CD4-positive, alpha-beta memory T cell (primary cell): ENCODE data around the gene TCERG1L. TPM values are rescaled to one million over a fixed set of nuclear protein-coding genes. Genes with fewer than 3 reads are reported as not detected.

Experiments
- CTCF ChIA-PET: fragments of 350-600 bp; sonication (Branson Sonifier 250); formaldehyde crosslinking; loops from one replicate; lab custom pipeline; 2021; ENCODE audit warnings: inconsistent platforms; ENCODE audit not compliant: partially characterized antibody; lab: Charles Lee
- POLR2A ChIA-PET: fragments of 350-600 bp; sonication (Branson Sonifier 250); formaldehyde crosslinking; loops from one replicate; lab custom pipeline; 2021; ENCODE audit not compliant: partially characterized antibody; lab: Charles Lee
- DNase-seq, 5 donors: peaks; one replicate each; pipeline versions ENCODE4 v3.0.0 to v3.0.0-alpha.2; 2020 to 2022; ENCODE audit warnings: mixed read lengths in 1 of 5
- H3K27ac ChIP-seq: one replicate; pipeline ENCODE4 v1.7.0; 2013; ENCODE audit warnings: low read depth, low read length
- H3K27me3 ChIP-seq: 2 replicates; pipeline ENCODE4 v1.7.0; 2013; ENCODE audit warnings: mild to moderate bottlenecking, low read length, moderate library complexity; ENCODE audit not compliant: insufficient read depth
- H3K36me3 ChIP-seq: 2 replicates; pipeline ENCODE4 v1.7.0; 2013; ENCODE audit warnings: mild to moderate bottlenecking, low read length, moderate library complexity; ENCODE audit not compliant: insufficient read depth
- H3K4me1 ChIP-seq: 2 replicates; pipeline ENCODE4 v1.7.0; 2013; ENCODE audit warnings: mild to moderate bottlenecking, low read length, moderate library complexity; ENCODE audit not compliant: insufficient read depth
- H3K4me3 ChIP-seq, 2 donors: one replicate each; pipeline ENCODE4 v1.7.0; 2013; ENCODE audit warnings: low read length in 2 of 2, mild to moderate bottlenecking in 1 of 2
- H3K9me3 ChIP-seq, 2 donors: one replicate each; pipeline ENCODE4 v1.7.0; 2013; ENCODE audit warnings: low read length in 2 of 2, control low read depth in 1 of 2; ENCODE audit not compliant: control insufficient read depth in 1 of 2
- H3K27ac Mint-ChIP-seq, 7 donors: one replicate each; pipeline ENCODE4 v1.8.0; 2020 to 2021; ENCODE audit warnings: mixed read lengths in 7 of 7, mild to moderate bottlenecking in 6 of 7, inconsistent platforms in 3 of 7, moderate library complexity in 3 of 7
- H3K27me3 Mint-ChIP-seq, 2 donors: one replicate each; pipeline ENCODE4 v1.8.0; 2020 to 2021; ENCODE audit warnings: mixed read lengths in 2 of 2
- H3K36me3 Mint-ChIP-seq, 2 donors: one replicate each; pipeline ENCODE4 v1.8.0; 2020 to 2021; ENCODE audit warnings: mixed read lengths in 2 of 2, inconsistent platforms in 1 of 2, mild to moderate bottlenecking in 1 of 2
- H3K4me1 Mint-ChIP-seq, 4 donors: one replicate each; pipeline ENCODE4 v1.8.0; 2020 to 2021; ENCODE audit warnings: mixed read lengths in 4 of 4, mild to moderate bottlenecking in 1 of 4
- H3K4me3 Mint-ChIP-seq, 8 donors: one replicate each; pipeline ENCODE4 v1.8.0; 2020 to 2021; ENCODE audit warnings: mixed read lengths in 8 of 8, mild to moderate bottlenecking in 7 of 8, moderate library complexity in 6 of 8, inconsistent platforms in 3 of 8
- H3K9me3 Mint-ChIP-seq, 8 donors: one replicate each; pipeline ENCODE4 v1.8.0; 2020 to 2021; ENCODE audit warnings: mixed read lengths in 8 of 8, mild to moderate bottlenecking in 5 of 8, inconsistent platforms in 3 of 8, moderate library complexity in 1 of 8
- intact Hi-C: fragments of 100-400 bp; cut with micrococcal nuclease; formaldehyde crosslinking; loops from one replicate; pipeline ENCODE4 v1.15.1; 2023
- polyA plus RNA-seq, 2 donors: library from polyadenylated mRNA; unstranded; fragments of 300-500 nt; fragmentation: Illumina TruSeq; gene quantifications; one replicate each; pipeline ENCODE4 v1.2.3, GENCODE V29; 2021
- total RNA-seq, 2 experiments: library from RNA; stranded (reverse); gene quantifications; one replicate each; pipeline ENCODE4 v1.2.3, GENCODE V29; 2021

The TCERG1L gene
- total and polyA plus RNA-seq, 4 experiments from 2014 or later: not detected

- CTCF ChIA-PET: no interaction called here
- no peak overlapping the region for H3K4me3 Mint-ChIP-seq
These were observed 185.9 kb downstream of the TCERG1L start for GRCh38 chr10:131125511-131126225.

DNA sequence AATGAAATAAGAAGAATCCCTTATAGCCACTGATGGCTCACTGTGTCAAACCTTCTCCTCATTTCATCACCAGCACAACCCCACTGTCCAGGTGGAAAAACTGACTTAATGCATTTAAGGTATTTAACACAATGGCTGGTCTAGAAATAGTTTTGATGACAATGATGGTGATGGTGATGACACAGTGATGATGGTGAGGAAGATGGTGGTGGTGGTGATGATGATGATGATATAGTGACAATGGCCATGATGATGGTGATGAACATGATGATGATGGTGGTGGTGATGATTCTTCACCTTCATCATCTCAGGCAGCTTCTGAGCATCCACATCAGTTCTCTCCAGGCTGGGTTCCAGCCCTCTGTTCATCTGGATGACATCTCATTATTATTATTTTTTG, 186.6 kb downstream of the TCERG1L start:
- Histone ChIP-seq H3K27me3 (no peaks in the 10 kb centered on the region), H3K9me3 (no peaks in the 10 kb centered on the region), H3K36me3 (no peaks in the 10 kb centered on the region), H3K27ac (no peak overlapping the region), H3K4me3 (no peak overlapping the region), H3K4me1 (no peaks in the 10 kb centered on the region)
- no peak for DNase-seq
- Mint-ChIP-seq H3K4me1 (peaks cover 0 to 4% (median 0%) of the 10 kb centered on the region in 4 donors), H3K36me3 (no peaks in the 10 kb centered on the region), H3K27ac (no peak overlapping the region), H3K27me3 (no peaks in the 10 kb centered on the region), H3K4me3 (no peak overlapping the region), H3K9me3 (peaks cover 0 to 11% (median 0%) of the 10 kb centered on the region in 8 donors)
- ChIA-PET POLR2A (no interaction called here), CTCF (no interaction called here)
- intact Hi-C loops: no loop called here

More at GRCh38 chr10:131125511-131126225, 185.9 kb downstream of the TCERG1L start:
- Histone ChIP-seq H3K27me3 (no peaks in the 10 kb centered on the region), H3K36me3 (no peaks in the 10 kb centered on the region), H3K27ac (no peak overlapping the region), H3K4me1 (no peaks in the 10 kb centered on the region), H3K4me3 (no peak overlapping the region), H3K9me3 (no peaks in the 10 kb centered on the region)
- Mint-ChIP-seq H3K27me3 (no peaks in the 10 kb centered on the region), H3K36me3 (no peaks in the 10 kb centered on the region), H3K27ac (no peak overlapping the region), H3K4me1 (peaks cover 0 to 4% (median 0%) of the 10 kb centered on the region in 4 donors), H3K9me3 (peaks cover 0 to 11% (median 0%) of the 10 kb centered on the region in 8 donors)
- POLR2A ChIA-PET: no interaction called here
- no peak for DNase-seq
- intact Hi-C loops: no loop called here

- H3K9me3 ChIP-seq: no peaks in the 10 kb centered on the region
- POLR2A ChIA-PET: no interaction called here
- H3K4me1 ChIP-seq: no peaks in the 10 kb centered on the region
- CTCF ChIA-PET: no interaction called here
- intact Hi-C loops: no loop called here
- H3K27me3 Mint-ChIP-seq: no peaks in the 10 kb centered on the region
- H3K36me3 ChIP-seq: no peaks in the 10 kb centered on the region
- H3K27me3 ChIP-seq: no peaks in the 10 kb centered on the region
- H3K27ac ChIP-seq: no peak overlapping the region
- peaks cover 0 to 4% (median 0%) of the 10 kb centered on the region in 4 donors for H3K4me1 Mint-ChIP-seq
- H3K4me3 ChIP-seq: no peak overlapping the region
- no peaks in the 10 kb centered on the region for H3K36me3 Mint-ChIP-seq
- peaks cover 0 to 7% (median 0%) of the 10 kb centered on the region in 8 donors for H3K9me3 Mint-ChIP-seq
- no peak overlapping the region for H3K4me3 Mint-ChIP-seq
- DNase-seq: no peak
- H3K27ac Mint-ChIP-seq: no peak overlapping the region
These were observed 188.0 kb downstream of the TCERG1L start for GRCh38 chr10:131123496-131123895.

GRCh38 chr10:131121511-131122035, 189.9 kb downstream of the TCERG1L start:
- no peaks in the 10 kb centered on the region for H3K4me1 ChIP-seq
- DNase-seq: no peak
- CTCF ChIA-PET: no interaction called here
- H3K36me3 ChIP-seq: no peaks in the 10 kb centered on the region
- peaks cover 0 to 4% (median 0%) of the 10 kb centered on the region in 4 donors for H3K4me1 Mint-ChIP-seq
- H3K4me3 ChIP-seq: no peak overlapping the region
- H3K27me3 Mint-ChIP-seq: no peaks in the 10 kb centered on the region
- no peaks in the 10 kb centered on the region for H3K9me3 ChIP-seq
- intact Hi-C loops: no loop called here
- POLR2A ChIA-PET: no interaction called here
- peaks cover 0 to 6% (median 0%) of the 10 kb centered on the region in 8 donors for H3K9me3 Mint-ChIP-seq
- H3K4me3 Mint-ChIP-seq: no peak overlapping the region
- no peaks in the 10 kb centered on the region for H3K27me3 ChIP-seq
- H3K27ac Mint-ChIP-seq: no peak overlapping the region
- no peaks in the 10 kb centered on the region for H3K36me3 Mint-ChIP-seq
- H3K27ac ChIP-seq: no peak overlapping the region

DNA sequence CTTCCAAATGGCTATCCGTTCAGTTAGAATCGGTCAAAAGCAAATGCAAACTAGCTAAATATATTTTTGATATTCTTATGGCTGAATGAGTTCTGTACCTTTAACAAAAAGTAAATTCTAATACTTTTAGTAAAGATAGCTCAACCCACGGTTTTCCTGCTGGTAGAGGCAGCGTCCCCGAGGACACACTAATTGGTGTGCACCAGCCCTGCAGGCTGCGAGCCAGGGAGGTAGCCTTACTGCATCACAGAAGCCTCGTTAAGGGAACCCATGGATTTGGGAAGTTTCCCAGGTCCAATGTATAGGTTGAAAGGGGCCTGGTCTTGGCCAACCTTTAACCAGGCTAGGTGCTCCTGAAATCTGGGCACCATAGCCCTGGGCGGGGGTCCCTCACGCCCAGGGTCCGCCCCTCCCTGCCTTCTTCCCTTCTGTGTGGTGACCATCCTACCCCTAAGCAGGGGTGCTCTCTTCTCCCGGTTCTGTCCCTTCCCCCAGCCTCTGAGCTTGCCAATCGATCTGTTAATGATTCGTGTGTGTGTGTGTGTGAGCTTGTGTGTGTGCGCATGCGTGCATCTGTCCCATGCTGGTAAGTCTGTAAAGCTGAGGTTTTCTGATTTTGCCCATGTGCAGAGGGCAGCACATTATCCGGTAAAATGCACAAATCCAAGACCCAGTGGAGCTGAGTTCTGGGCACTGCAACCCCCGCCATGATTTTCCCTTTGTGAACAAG, 191.7 kb downstream of the TCERG1L start:
- intact Hi-C loops: no loop called here
- H3K9me3 Mint-ChIP-seq: peaks cover 0 to 4% (median 0%) of the 10 kb centered on the region in 8 donors
- no peaks in the 10 kb centered on the region for H3K36me3 Mint-ChIP-seq
- Histone ChIP-seq H3K4me3 (no peak overlapping the region), H3K9me3 (no peaks in the 10 kb centered on the region), H3K27ac (no peak overlapping the region), H3K36me3 (no peaks in the 10 kb centered on the region), H3K27me3 (no peaks in the 10 kb centered on the region), H3K4me1 (no peaks in the 10 kb centered on the region)
- no peaks in the 10 kb centered on the region for H3K27me3 Mint-ChIP-seq
- no peak for DNase-seq
- H3K4me3 Mint-ChIP-seq: no peak overlapping the region
- no peak overlapping the region for H3K27ac Mint-ChIP-seq
- H3K4me1 Mint-ChIP-seq: peaks cover 0 to under 1% (median 0%) of the 10 kb centered on the region in 4 donors
- POLR2A ChIA-PET: no interaction called here
- CTCF ChIA-PET: no interaction called here

DNA sequence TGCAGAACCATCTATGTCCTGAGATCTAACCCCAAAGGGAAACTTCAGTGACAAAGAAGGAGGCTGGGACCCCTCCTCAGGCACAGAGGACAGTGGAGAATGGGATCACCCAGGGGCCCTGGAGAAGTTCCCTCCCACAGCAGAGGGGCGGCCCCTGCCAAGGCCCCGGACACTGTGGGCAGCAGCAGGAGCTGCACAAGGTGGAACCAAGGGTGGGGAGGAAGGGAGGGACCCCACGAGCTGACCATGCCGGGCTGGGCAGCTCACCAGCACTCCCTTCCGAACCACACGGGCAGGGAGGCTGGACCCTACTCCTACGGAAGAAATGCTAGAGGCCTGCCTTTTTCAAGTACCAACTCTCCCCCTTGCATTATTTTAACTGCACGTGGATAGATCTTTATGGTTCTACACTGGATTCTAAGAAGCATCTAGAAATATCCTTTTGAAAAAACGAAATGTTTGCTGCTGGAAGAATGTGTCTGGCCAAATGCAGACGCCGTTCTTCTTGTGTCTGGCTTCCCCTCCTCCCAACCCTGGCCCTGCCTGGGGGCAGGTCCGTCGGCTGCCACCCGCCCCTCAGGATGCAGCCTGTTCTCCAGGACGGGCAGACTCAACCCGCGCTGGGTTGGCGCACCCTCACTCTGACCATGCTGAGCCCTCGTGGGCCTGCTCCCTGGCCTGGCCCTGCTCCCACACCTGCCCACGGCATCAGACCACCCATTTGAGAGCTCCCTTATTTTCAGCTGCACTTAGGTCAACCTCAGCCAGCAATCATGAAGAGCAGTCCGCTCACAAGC, 193.9 kb downstream of the TCERG1L start:
- Histone ChIP-seq H3K36me3 (no peaks in the 10 kb centered on the region), H3K9me3 (no peaks in the 10 kb centered on the region), H3K27ac (no peak overlapping the region), H3K27me3 (no peaks in the 10 kb centered on the region), H3K4me3 (no peak overlapping the region), H3K4me1 (no peaks in the 10 kb centered on the region)
- POLR2A ChIA-PET: no interaction called here
- no peaks in the 10 kb centered on the region for H3K36me3 Mint-ChIP-seq
- H3K9me3 Mint-ChIP-seq: peaks cover 0 to 4% (median 0%) of the 10 kb centered on the region in 8 donors
- DNase-seq: no peak
- no peak overlapping the region for H3K27ac Mint-ChIP-seq
- no peak overlapping the region for H3K4me3 Mint-ChIP-seq
- CTCF ChIA-PET: no interaction called here
- intact Hi-C loops: no loop called here
- no peaks in the 10 kb centered on the region for H3K27me3 Mint-ChIP-seq
- no peaks in the 10 kb centered on the region for H3K4me1 Mint-ChIP-seq

DNA sequence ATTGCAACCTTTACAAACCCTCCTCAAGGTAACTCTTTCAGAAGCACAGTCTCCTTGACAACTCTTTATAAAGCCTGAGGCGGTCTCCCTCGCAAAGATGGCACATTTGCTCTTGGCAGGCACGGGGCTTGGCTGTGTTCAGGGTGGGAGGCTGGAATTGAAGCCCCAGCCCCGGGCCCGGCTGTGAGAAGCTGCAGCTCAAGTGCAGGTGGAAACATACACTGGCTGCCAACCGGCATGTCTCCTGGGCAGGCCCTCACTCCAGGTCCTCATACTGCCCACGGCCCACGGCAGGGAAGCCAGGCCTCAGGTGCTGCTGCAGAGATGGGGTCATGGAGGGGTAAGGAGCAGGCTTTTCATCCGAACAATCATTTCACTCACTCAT, 194.5 kb downstream of the TCERG1L start:
- intact Hi-C loops: no loop called here
- Histone ChIP-seq H3K27ac (no peak overlapping the region), H3K9me3 (no peaks in the 10 kb centered on the region), H3K27me3 (no peaks in the 10 kb centered on the region), H3K4me1 (no peaks in the 10 kb centered on the region), H3K36me3 (no peaks in the 10 kb centered on the region), H3K4me3 (no peak overlapping the region)
- no peaks in the 10 kb centered on the region for H3K4me1 Mint-ChIP-seq
- POLR2A ChIA-PET: no interaction called here
- no peak for DNase-seq
- H3K27ac Mint-ChIP-seq: no peak overlapping the region
- H3K4me3 Mint-ChIP-seq: no peak overlapping the region
- no peaks in the 10 kb centered on the region for H3K27me3 Mint-ChIP-seq
- H3K36me3 Mint-ChIP-seq: no peaks in the 10 kb centered on the region
- CTCF ChIA-PET: no interaction called here
- H3K9me3 Mint-ChIP-seq: peaks cover 0 to 4% (median 0%) of the 10 kb centered on the region in 8 donors
